ENCODE data around the gene CHAT. TPM values are rescaled to one million over a fixed set of nuclear protein-coding genes. Genes with fewer than 3 reads are reported as not detected.

Gene CHAT
- total RNA-seq, 1 experiment from 2014 or later = not detected

DNA sequence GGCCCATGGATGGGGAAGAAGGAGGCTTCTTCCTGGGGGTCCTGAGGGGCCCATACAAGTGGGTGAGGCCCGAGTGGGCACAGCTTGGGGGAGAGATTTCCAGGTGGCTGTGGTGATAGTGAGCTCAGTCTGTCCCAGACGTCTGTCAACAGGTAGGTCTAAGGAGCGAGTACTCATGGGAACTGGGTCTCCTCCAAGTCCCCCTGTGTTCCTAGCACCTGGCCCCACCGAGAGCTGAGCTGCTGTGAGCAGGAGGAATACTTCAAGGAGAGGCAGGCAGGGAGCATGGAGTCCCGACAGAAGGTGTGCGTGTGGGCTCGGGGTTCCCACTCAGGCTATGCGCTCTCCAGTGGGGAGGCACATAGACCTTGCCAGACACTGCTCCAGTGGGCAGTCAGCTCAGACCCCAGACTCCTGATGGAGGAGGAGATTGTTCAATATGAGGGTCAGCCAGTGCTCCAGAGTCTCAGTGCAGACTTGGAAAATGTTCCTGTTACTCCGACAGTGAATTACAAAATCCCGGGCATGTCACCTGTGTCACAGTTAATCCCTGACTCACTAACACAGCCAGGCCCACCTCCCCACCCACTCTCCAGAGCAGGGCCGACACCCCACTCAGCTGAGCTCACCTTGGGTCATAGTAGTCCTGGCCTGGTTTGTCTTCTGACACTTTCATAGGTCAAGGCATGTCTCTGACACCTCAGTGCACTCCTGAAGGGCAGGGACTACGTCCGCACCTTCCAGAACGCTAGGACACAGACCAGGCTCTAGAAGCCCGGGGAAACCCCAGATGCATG lies 37.4 kb downstream of the CHAT start:
- H3K27me3 ChIP-seq = peaks cover 17% of the 10 kb centered on the region
- H3K4me3 ChIP-seq = no peak overlapping the region
- no peaks in the 10 kb centered on the region for H3K36me3 ChIP-seq
- no peaks in the 10 kb centered on the region for H3K9me3 ChIP-seq
- DNase-seq = no peak

DNA sequence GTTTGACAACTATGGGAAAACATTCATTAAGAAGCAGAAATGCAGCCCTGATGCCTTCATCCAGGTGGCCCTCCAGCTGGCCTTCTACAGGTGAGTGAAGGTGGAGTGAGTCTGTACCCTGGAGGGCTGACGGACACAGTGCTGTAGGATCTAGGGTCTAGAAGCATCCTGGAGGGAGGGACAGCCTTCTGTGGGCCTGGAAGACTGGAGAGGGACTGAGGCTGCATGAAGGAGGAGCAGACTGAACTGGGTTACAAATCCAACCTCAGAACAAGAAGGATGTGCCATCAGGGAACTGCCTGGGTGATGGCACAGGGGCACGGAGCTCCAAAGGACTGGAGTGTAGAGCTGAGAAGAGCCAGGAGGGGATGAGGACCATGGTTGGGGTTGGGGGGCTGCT lies 38.1 kb downstream of the CHAT start:
- Histone ChIP-seq H3K36me3 (no peaks in the 10 kb centered on the region), H3K9me3 (no peaks in the 10 kb centered on the region), H3K4me3 (no peak overlapping the region), H3K27me3 (peaks cover 20% of the 10 kb centered on the region)
- no peak for DNase-seq

DNA sequence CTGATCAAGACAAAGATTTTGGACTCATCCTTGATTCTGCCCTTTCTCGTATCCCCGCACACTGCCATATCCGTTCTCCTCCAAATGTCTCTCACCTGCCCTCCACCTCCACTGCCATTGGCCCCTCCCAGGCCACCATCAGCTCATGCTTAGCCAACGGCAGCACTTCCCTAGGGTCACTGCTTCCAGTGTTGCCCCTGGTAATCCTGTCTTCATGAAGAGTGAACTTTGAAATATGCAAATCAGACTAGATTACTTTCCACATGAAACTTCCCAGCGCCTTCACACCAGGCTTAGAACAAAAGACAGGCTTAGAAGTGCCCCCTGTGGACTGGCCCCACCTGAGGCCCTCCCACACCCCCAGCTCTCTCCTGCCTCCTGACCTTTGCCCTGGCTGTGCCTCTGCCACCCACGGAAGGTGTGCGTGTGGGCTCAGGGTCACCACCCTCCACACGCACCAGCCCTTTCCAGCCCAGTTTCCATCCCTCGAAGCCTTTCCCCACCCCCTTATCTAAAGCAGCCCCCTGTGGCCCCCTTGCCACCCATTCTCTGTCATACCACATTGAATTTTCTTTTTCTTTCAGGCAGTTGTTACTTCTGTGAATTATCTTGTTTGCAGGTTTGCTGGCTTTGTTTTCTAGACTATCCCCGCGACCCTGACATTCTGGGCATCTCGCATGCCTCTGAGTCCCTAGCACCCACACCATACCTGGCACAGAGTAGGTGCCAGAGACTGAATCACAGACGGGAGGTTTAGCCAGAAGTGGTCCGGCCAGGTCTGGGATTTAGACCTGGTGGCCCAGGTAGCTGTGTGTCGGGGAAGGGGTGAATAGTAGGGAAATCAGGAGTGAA lies 38.8 kb downstream of the CHAT start:
- H3K36me3 ChIP-seq = no peaks in the 10 kb centered on the region
- no peak for DNase-seq
- peaks cover 1% of the 10 kb centered on the region; the same call in 1 of the 2 replicates for H3K9me3 ChIP-seq
- H3K27me3 ChIP-seq = peaks cover 27% of the 10 kb centered on the region
- no peak overlapping the region for H3K4me3 ChIP-seq

DNA sequence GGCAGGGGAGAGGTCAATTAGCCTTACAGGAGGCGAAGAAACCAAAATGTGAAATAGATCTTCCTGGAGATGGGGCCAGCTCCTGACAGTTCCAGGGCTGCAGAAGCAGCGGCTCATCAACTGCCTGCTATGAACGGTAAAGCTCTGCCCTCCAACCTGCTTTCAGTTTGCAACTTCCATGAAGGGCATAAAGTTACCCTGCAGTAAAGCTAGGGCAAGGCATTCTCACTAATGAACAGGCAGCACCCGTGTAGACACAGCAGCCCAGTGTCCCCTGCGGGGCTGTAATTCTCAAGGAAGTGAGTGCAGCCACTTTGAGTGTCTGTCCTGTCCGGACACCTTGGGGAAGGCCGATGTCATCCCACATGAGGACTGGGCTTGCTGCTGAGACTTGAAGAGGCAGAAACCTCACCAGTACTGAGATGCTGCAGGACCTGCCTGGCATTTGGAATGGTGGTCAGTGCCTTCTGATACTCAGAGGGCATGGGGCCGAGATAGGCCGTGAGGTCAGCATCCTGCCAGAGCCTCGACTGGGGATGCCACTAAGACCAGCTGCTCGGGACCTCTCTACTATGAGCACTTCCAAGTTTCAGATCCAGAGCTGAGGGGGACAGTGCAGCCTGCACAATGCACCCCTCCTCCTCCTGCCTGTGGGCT lies 39.6 kb downstream of the CHAT start:
- Histone ChIP-seq H3K9me3 (peaks cover 6% of the 10 kb centered on the region), H3K36me3 (no peaks in the 10 kb centered on the region), H3K4me3 (no peak overlapping the region), H3K27me3 (peaks cover 30% of the 10 kb centered on the region)
- no peak for DNase-seq

DNA sequence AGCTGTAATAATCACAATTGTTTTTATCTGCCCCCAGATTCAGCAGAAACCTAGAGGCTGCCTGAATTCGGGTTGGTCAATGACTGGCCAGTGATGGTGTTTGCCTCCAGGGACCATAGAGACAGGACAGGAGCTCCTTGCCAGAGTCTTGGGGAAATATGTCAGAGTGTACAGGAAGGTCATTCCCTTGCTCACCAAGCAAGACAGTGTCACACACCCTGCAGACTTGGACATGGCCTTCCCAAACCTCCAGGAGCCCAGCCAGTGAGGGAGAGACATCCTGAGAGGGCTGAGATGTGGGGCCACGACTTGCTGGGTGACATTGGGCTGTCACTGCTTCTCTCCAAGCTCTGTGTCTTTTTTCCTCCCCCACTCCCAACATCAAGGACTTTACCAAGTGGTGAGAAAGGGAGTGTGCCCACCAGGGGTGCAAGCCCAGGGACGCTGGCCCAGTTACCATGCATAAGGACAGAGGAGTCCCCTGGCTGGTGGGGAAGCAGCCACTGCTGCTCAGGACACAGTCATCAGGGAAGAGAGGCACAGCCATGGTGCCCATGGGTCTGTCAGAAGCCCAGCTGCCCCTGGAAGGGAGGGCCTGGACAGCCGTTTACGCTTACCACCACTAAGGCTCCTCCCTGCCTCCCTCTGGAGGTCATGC lies 40.3 kb downstream of the CHAT start:
- DNase-seq = no peak
- Histone ChIP-seq H3K4me3 (no peak overlapping the region), H3K36me3 (no peaks in the 10 kb centered on the region), H3K9me3 (peaks cover 13% of the 10 kb centered on the region), H3K27me3 (peaks cover 30% of the 10 kb centered on the region)

DNA sequence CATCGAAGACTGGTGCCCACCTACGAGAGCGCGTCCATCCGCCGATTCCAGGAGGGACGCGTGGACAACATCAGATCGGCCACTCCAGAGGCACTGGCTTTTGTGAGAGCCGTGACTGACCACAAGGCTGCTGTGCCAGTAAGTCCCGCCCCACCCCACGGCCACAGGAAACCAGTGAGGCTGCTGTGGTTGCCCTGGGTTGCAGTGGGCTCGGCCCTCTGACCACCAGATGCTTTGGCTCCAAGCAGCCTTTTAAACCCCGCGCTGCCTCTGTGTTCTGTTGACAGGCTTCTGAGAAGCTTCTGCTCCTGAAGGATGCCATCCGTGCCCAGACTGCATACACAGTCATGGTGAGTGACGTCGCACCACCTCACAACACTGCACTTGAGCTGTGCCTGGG lies 41.3 kb downstream of the CHAT start:
- no peak overlapping the region for H3K4me3 ChIP-seq
- no peak for DNase-seq
- H3K27me3 ChIP-seq = peaks cover 30% of the 10 kb centered on the region
- no peaks in the 10 kb centered on the region for H3K36me3 ChIP-seq
- H3K9me3 ChIP-seq = peaks cover 15% of the 10 kb centered on the region

DNA sequence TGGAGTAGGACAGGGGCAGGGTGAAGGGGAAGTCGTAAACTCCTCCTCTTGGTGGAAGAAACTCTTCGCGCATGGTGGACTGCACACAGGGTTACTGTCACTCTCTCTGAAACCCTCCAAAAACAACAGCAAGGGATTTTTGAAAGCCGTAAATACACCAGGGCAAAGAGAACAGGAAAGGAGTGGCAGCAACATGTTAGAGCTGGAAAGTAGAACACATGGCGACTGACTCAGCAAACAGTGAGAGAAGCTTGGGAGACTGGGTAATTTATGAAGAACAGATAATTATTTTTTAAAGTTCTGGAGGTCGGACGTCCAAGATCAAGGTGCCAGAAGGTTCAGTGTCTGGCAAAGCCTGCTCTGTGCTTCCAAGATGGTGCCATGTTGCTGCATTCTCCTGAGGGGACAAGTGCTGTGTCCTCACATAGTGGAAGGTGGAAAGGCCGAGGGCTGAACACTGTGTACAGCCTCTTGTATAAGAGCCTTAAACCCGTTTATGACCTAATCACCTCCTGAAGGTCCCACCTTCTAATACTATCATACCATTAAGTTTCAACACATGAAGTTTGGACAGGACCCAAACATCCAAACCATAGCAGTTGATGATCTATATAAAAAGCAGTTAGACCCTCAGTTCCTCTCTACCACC lies 43.1 kb downstream of the CHAT start:
- H3K27me3 ChIP-seq = peaks cover 39% of the 10 kb centered on the region
- peaks cover 15% of the 10 kb centered on the region for H3K9me3 ChIP-seq
- no peaks in the 10 kb centered on the region for H3K36me3 ChIP-seq
- DNase-seq = no peak
- no peak overlapping the region for H3K4me3 ChIP-seq

DNA sequence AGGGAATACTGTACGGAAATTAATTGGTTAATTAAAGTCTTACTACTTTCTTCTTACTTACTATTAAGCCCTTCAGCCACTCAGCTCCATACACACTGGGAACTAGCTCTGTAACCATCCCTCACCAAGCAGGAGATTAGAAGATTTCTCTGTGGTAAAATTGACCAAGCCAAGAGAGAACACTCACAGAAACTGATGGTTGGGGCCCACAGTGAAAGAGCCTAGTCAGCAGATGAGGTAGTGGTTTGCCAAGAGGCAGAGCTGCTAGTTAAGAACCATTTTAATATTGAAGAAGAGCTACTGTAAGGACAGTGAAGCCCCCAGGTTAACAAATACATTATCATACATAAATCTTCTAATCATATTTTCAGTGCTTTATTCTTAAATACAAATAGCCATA lies 43.8 kb downstream of the CHAT start:
- no peak for DNase-seq
- H3K9me3 ChIP-seq = peaks cover 15% of the 10 kb centered on the region

DNA sequence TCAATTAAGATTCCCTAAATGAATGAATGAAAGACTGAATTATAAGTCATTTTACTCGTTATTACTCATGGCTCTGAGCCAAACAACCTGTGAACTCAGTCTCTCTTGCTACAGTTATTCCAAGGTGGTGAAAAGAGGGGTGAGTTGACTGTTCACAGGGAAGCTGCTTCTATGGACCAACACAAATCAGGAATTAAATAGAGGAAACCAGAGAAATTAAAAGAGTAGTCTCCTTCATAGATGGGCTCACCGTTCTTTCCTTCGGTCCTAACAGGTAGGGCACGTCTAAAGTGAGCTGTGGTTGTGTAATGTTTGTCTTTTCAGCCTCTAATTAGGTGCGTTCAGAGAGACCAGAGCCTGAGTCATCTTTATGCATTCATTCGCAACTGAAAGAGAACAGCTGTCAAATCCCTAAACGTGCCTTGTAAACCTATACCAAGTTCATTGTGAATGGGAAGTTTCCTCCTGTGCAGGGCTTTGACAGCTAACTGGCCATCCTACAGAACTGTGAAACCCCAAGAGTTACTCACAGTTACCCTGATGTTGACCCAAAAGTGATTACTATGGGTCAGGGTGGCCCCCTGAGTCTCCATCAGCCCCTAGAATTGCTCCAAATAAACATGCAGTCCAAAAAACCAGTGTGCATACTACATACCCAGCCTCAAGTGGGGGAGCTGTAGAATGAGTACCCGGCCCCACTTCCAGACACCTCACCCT lies 47.5 kb downstream of the CHAT start:
- no peak for DNase-seq
- no peaks in the 10 kb centered on the region for H3K36me3 ChIP-seq
- H3K9me3 ChIP-seq = peaks cover 15% of the 10 kb centered on the region
- H3K4me3 ChIP-seq = no peak overlapping the region
- H3K27me3 ChIP-seq = peaks cover 29% of the 10 kb centered on the region

More for the DNA sequence above, 43.8 kb downstream of the CHAT start:
- Histone ChIP-seq H3K27me3 (peaks cover 39% of the 10 kb centered on the region), H3K4me3 (no peak overlapping the region), H3K36me3 (no peaks in the 10 kb centered on the region)

DNA sequence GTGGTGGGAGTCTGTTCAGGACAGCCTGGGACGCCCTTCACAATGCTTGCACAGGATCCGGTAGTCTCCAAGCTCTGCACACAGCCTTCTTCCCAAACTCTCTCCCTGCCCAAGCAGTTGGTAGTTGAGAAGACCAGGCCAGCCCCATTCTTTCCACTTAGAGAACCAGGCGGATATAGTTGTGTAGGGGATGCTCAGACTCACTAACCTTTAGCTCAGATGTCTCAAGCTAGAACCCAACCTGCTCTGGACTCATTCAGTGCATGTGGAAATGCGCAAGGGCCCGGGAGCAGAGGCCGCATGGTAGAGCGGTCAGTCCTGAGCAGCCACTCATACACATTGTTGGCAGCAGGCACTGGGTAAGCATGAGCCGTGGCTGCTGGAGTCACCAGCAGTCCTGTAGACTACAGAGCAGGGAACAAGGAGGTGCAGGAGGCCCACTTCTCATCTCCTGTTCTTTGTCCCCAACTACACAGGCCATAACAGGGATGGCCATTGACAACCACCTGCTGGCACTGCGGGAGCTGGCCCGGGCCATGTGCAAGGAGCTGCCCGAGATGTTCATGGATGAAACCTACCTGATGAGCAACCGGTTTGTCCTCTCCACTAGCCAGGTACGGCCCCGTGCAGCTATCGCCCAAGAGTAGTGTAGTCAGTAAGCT lies 48.5 kb downstream of the CHAT start:
- Histone ChIP-seq H3K4me3 (no peak overlapping the region), H3K36me3 (no peaks in the 10 kb centered on the region), H3K9me3 (peaks cover 15% of the 10 kb centered on the region), H3K27me3 (peaks cover 33% of the 10 kb centered on the region)
- DNase-seq = no peak

DNA sequence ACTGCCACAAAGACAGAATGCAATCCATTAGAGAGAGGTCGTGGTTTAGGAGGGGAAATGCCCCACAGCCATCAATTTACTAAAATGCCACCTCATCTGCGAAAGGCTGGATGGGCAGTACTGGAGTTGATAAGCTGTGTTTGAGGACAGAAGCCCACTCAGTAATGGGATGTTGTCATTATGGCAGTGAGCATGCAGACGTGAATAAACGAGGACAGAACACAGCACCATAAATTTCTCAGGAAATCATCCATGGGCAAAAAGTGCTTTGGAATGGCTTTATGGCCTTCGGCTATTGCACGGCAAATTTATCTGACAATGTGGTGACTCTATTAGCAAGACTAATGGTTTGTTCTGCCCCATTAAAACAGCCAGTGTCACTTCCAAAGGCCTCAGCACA lies 49.8 kb downstream of the CHAT start:
- Histone ChIP-seq H3K9me3 (peaks cover 8% of the 10 kb centered on the region), H3K27me3 (peaks cover 40% of the 10 kb centered on the region), H3K4me3 (no peak overlapping the region), H3K36me3 (no peaks in the 10 kb centered on the region)
- no peak for DNase-seq

DNA sequence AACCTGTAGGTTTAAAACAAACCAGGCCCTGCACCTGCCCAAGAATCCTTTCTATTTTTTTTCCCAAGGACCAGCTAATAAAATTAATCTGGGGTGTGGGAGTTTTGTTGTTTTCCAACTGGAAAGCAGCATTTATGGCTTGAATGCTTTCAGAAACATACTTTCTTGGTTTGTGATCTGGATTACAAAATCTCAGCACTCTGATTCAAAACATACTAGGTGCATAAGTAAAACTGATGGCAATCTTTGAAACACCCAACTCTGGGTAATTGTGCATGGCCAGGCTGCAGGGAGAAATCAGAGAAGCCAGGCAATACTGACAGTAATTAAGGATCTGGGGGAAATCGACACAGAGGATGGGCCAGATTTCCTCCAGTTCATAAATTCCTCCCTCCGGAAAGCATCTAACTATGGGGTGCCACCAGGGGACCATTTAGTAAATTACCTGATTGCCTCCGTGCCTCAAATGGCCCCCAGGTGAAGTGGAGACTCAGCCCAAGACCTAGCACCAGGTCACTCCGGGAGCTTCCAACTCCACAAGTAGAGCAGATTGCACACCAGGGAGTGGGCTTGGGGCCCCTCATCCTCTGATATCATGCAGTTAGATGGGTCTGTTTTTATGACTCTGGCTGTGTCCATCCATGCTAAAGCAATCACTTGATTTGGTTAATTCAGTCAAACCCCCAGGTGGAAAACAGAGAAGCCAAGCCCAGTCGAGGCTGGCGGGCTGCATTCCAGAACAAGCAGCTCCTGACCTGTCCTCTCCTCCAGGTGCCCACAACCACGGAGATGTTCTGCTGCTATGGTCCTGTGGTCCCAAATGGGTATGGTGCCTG lies 50.4 kb downstream of the CHAT start:
- Histone ChIP-seq H3K36me3 (no peaks in the 10 kb centered on the region), H3K9me3 (peaks cover 2% of the 10 kb centered on the region; the same call in 1 of the 2 replicates), H3K27me3 (peaks cover 46% of the 10 kb centered on the region), H3K4me3 (no peak overlapping the region)
- no peak for DNase-seq

DNA sequence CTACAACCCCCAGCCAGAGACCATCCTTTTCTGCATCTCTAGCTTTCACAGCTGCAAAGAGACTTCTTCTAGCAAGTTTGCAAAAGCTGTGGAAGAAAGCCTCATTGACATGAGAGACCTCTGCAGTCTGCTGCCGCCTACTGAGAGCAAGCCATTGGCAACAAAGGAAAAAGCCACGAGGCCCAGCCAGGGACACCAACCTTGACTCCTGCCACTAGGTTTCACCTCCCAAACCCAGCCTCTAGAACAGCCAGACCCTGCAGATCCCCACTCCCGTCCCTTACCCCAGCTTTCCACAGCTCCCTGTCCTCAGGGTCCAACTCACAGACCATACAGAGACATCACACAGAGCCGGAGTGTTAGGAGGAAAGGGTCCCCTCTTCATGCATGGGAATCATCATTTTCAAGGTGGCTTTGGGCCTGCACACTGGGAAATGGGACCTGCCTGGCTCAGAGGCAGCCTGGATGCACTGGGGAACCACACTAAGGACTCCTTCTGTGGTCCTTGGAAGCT lies 51.1 kb downstream of the CHAT start:
- DNase-seq = no peak
- H3K4me3 ChIP-seq = no peak overlapping the region
- H3K36me3 ChIP-seq = no peaks in the 10 kb centered on the region
- no peaks in the 10 kb centered on the region for H3K9me3 ChIP-seq
- H3K27me3 ChIP-seq = peaks cover 51% of the 10 kb centered on the region

DNA sequence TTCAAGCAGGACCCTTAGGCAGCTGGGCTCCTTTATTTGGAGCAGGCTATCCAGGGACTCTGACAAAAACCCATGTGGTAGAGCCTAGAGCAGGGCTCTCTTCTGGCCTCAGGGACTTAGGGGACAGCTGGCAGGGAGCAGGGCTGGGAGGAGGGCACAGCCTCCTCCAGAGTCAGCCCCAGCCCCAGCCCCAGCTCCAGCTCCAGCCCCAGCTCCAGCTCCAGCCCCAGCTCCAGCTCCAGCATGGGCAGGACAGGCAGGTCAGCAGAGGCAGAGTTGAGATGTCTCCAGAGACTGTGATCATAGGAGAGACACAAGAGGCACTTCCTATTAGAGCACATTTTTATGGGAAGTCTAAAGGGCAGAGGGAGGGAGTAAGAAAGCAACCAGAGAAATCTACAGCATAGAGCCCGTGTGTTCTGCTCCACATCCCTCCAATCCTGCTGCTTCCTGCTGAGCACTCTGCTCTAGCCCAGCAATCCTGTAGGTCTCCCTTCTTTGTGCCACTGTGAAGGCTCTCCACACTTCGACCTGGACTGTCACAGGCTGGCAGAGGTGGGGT lies 52.3 kb downstream of the CHAT start:
- H3K4me3 ChIP-seq = no peak overlapping the region
- H3K36me3 ChIP-seq = no peaks in the 10 kb centered on the region
- peaks cover 56% of the 10 kb centered on the region for H3K27me3 ChIP-seq
- no peaks in the 10 kb centered on the region; the same call in 1 of the 2 replicates for H3K9me3 ChIP-seq
- no peak for DNase-seq
